Ovary (tissue), 3 donors: Measurements from ENCODE around the gene SLC7A5.

Experiments
- POLR2A ChIP-seq: fragments of 450-650 bp; IDR thresholded peaks from one replicate; pipeline ENCODE4 v1.6.1; 2017; ENCODE audit warnings: antibody characterized with exemption, mild to moderate bottlenecking, moderate library complexity
- TF ChIP-seq, protein P1 (sequence below), 3 donors: fragments of 450-650 bp in 2 of 3; fragments of 200-600 bp in 1 of 3; IDR thresholded peaks; one replicate each; pipeline versions ENCODE4 v1.5.1 to v1.8.0; 2016 to 2022; ENCODE audit warnings: antibody characterized with exemption in 3 of 3, mild to moderate bottlenecking in 1 of 3
- donor health status: DM: no; HTN: no; CAD: no.

DNA sequence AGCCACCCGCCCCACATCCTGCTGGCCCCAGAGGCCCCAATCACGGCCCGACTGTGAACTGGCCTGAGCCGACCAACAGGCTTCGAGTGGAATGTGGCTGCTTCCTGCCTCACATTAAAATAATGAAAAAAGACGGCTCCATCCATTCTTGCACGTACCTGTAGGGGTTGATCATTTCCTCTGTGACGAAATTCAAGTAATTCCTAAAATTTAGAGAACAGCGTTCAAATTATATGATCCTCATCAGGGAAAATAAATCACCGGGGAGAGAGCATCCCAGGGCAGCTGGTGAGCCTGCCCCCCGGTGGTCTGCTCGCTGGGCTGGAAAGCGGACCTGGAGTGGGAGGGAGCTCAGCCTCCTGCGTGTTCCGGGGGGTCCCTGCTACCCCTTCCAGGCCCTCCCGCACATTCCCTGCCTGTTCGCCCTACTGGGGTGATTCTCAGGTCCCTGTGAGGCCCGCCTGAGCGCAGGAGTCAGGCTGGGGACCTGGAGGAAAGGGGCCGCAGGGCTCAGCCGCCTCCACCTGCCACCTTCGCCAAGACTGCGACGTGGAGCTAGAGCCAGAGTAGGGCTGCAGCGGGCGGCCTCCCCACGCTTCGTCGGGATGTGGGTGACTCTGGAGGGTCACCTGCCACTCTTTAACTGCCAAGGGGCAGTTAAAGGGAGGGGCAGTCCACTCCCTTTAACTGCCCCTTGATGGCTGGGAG lies 28.9 kb downstream of the SLC7A5 start:
- TF ChIP-seq POLR2A, result no peak
- TF ChIP-seq, protein P1, sequence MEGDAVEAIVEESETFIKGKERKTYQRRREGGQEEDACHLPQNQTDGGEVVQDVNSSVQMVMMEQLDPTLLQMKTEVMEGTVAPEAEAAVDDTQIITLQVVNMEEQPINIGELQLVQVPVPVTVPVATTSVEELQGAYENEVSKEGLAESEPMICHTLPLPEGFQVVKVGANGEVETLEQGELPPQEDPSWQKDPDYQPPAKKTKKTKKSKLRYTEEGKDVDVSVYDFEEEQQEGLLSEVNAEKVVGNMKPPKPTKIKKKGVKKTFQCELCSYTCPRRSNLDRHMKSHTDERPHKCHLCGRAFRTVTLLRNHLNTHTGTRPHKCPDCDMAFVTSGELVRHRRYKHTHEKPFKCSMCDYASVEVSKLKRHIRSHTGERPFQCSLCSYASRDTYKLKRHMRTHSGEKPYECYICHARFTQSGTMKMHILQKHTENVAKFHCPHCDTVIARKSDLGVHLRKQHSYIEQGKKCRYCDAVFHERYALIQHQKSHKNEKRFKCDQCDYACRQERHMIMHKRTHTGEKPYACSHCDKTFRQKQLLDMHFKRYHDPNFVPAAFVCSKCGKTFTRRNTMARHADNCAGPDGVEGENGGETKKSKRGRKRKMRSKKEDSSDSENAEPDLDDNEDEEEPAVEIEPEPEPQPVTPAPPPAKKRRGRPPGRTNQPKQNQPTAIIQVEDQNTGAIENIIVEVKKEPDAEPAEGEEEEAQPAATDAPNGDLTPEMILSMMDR (IDR thresholded peaks at IDR 0.05), result no peak
